GM12878 (cell line): ENCODE results near the gene C19orf33. TPM values are rescaled to one million over a fixed set of nuclear protein-coding genes. Genes with fewer than 3 reads are reported as not detected.

Source experiments
- ATAC-seq: fragments of 200-7000 bp; cut with Tn5 transposase; 3 replicates; pipeline ENCODE4 v1.9.1; 2020; ENCODE audit warnings: mild to moderate bottlenecking, moderate library complexity
- BruUV-seq: library from RNA; stranded (reverse); fragments of 400-500 nt; replicated peaks from 2 replicates; lab custom pipeline; 2021; lab: Mats Ljungman, UMichigan
- CTCF ChIA-PET: fragments of 300-600 bp; sonication (Branson Sonifier 250); formaldehyde crosslinking; extraction: SDS; loops from one replicate; lab custom pipeline; 2021; ENCODE audit warnings: inconsistent platforms; lab: Yijun Ruan, JAX
- POLR2A ChIA-PET: fragments of 350-600 bp; formaldehyde crosslinking; extraction: SDS; loops from one replicate; lab custom pipeline; 2021; ENCODE audit warnings: inconsistent platforms; lab: Charles Lee
- RAD21 ChIA-PET: fragments of 300-600 bp; sonication (Branson Sonifier 250); formaldehyde crosslinking; loops from one replicate; lab custom pipeline; 2023; ENCODE audit warnings: antibody characterized with exemption; ENCODE audit not compliant: unreplicated experiment; lab: Charles Lee
- SMC1A ChIA-PET: fragments of 300-600 bp; sonication (Branson Sonifier 250); formaldehyde crosslinking; loops from one replicate; lab custom pipeline; 2023; ENCODE audit not compliant: unreplicated experiment, uncharacterized antibody; lab: Charles Lee
- DNase-seq: peaks from one replicate; pipeline ENCODE4 v3.0.0-alpha.2; 2011; ENCODE audit warnings: low read depth, low spot score
- FAIRE-seq: peaks from 3 replicates; lab custom pipeline; 2011; peaks lifted over from hg19 to GRCh38; lab: Jason Lieb, UNC
- H2AFZ ChIP-seq: 2 replicates; pipeline ENCODE4 v1.6.0; 2011; ENCODE audit warnings: low read depth, low read length, control low read depth; ENCODE audit not compliant: control insufficient read depth
- H3K27ac ChIP-seq: 2 replicates; pipeline ENCODE4 v1.5.1; 2011; ENCODE audit warnings: control low read depth; ENCODE audit not compliant: control insufficient read depth, insufficient read depth
- H3K27me3 ChIP-seq, 2 experiments: replicated peaks in 1 of 2; 2 replicates each; pipeline versions ENCODE4 v1.6.0 to v1.6.1; 2011; ENCODE audit warnings: low read length in 1 of 2; ENCODE audit not compliant: control insufficient read depth in 2 of 2, insufficient read depth in 2 of 2
- H3K36me3 ChIP-seq, 2 experiments: 2 replicates each; pipeline ENCODE4 v1.5.1; 2011; ENCODE audit warnings: low read length in 1 of 2; ENCODE audit not compliant: control insufficient read depth in 2 of 2, insufficient read depth in 2 of 2
- H3K4me1 ChIP-seq: 2 replicates; pipeline ENCODE4 v1.6.1; 2011; ENCODE audit warnings: mild to moderate bottlenecking, low read length, moderate library complexity, mixed read lengths; ENCODE audit not compliant: control insufficient read depth, insufficient read depth
- H3K4me2 ChIP-seq: 2 replicates; pipeline ENCODE4 v1.6.0; 2011; ENCODE audit warnings: control low read depth; ENCODE audit not compliant: control insufficient read depth, insufficient read depth
- H3K4me3 ChIP-seq: fragments of 200-600 bp; sonication (generic); 2 replicates; pipeline ENCODE4 v1.5.1; 2016
- H3K79me2 ChIP-seq: 2 replicates; pipeline ENCODE4 v1.6.0; 2011; ENCODE audit warnings: low read length; ENCODE audit not compliant: control insufficient read depth, insufficient read depth
- H3K9ac ChIP-seq: 2 replicates; pipeline ENCODE4 v1.8.0; 2011; ENCODE audit warnings: low read length, control low read depth, mixed read lengths; ENCODE audit not compliant: control insufficient read depth, insufficient read depth
- H3K9me3 ChIP-seq: replicated peaks from 3 replicates; pipeline ENCODE4 v1.5.1; 2011; ENCODE audit warnings: mild to moderate bottlenecking, low read length; ENCODE audit not compliant: control insufficient read depth, insufficient read depth
- H4K20me1 ChIP-seq: 2 replicates; pipeline ENCODE4 v1.6.0; 2011; ENCODE audit not compliant: control insufficient read depth, insufficient read depth
- BRCA1 ChIP-seq: IDR thresholded peaks from 2 replicates; pipeline ENCODE4 v1.6.1; 2011; ENCODE audit warnings: low read depth, low read length, improper control_type of control experiment
- CHD4 ChIP-seq: fragments of 200-600 bp; sonication (generic); IDR thresholded peaks from 2 replicates; pipeline ENCODE4 v1.6.1; 2016; ENCODE audit warnings: mild to moderate bottlenecking
- MEF2A ChIP-seq: IDR thresholded peaks from 2 replicates; pipeline ENCODE4 v1.6.1; 2011; ENCODE audit warnings: low read depth, mild to moderate bottlenecking, low read length, moderate library complexity; ENCODE audit not compliant: insufficient read depth
- RAD21 ChIP-seq: IDR thresholded peaks from 2 replicates; pipeline ENCODE4 v1.6.1; 2011; ENCODE audit warnings: mild to moderate bottlenecking, low read depth, low read length, moderate library complexity; ENCODE audit not compliant: insufficient read depth
- RAD51 ChIP-seq: fragments of 450-650 bp; IDR thresholded peaks from 2 replicates; pipeline ENCODE4 v1.6.1; 2016; ENCODE audit warnings: moderate library complexity, mild to moderate bottlenecking, inconsistent platforms
- ZSCAN29 ChIP-seq: fragments of 450-650 bp; IDR thresholded peaks from 2 replicates; pipeline ENCODE4 v1.6.1; 2017; ENCODE audit warnings: mild to moderate bottlenecking, moderate library complexity
- WGBS: methylation state at CpG from one replicate; pipeline ENCODE4 v1.1.6; 2016; ENCODE audit warnings: low lambda C conversion rate; ENCODE audit not compliant: insufficient replicate concordance, insufficient coverage; ENCODE audit errors: missing lambda C conversion rate; 5-methylcytosine and 5-hydroxymethylcytosine counted together
- in situ Hi-C: fragments of 300-500 bp; cut with MboI; formaldehyde crosslinking; loops from 9 replicates; pipeline ENCODE4 v1.14.3; 2018; ENCODE audit warnings: mixed read lengths
- intact Hi-C: fragments of 100-400 bp; cut with micrococcal nuclease; formaldehyde crosslinking; loops from one replicate; pipeline ENCODE4 v1.14.2; 2022; ENCODE audit not compliant: unreplicated experiment
- polyA plus RNA-seq, 11 experiments: library from polyadenylated mRNA; depleted of rRNA in 4 of 11; unstranded in 6 of 11; stranded (reverse) in 5 of 11; fragments of >200 nt; fragmentation: Nextera tagmentation in 4 of 11; fragmentation: Illumina TruSeq in 1 of 11; extraction: Ambion mirVana in 4 of 11; extraction: Trizol in 1 of 11; gene quantifications; 1 replicate in 1 of 11; 2 replicates in 10 of 11; pipeline versions ENCODE4 v1.2.1 to v1.2.3, GENCODE V29; 2011 to 2016; ENCODE audit warnings: inconsistent platforms in 2 of 11, missing spikeins in 2 of 11, low read depth in 1 of 11
- total RNA-seq, 4 experiments: library from RNA; depleted of rRNA in 3 of 4; stranded (reverse); fragments of >200 nt in 3 of 4; fragmentation: Illumina TruSeq in 1 of 4; extraction: Trizol in 1 of 4; gene quantifications; 2 replicates each; pipeline versions ENCODE4 v1.2.1 to v1.2.3, GENCODE V29; 2013 to 2021
- TF ChIP-seq, protein P1 (sequence below): fragments of 450-650 bp; formaldehyde crosslinking; IDR thresholded peaks from 2 replicates; pipeline ENCODE4 v1.4.0; 2022; ENCODE audit warnings: mild to moderate bottlenecking, moderate library complexity
- TF ChIP-seq, protein P2 (sequence below): IDR thresholded peaks from 2 replicates; pipeline ENCODE4 v1.6.1; 2012; ENCODE audit warnings: mild to moderate bottlenecking, low read depth, low read length

C19orf33 gene
- total and polyA plus RNA-seq, 10 of the 15 experiments (the other 5 are each of a cell fraction or from before 2014, with no cell fraction given): 0.28 to 0.45 TPM; not detected in 8

DNA sequence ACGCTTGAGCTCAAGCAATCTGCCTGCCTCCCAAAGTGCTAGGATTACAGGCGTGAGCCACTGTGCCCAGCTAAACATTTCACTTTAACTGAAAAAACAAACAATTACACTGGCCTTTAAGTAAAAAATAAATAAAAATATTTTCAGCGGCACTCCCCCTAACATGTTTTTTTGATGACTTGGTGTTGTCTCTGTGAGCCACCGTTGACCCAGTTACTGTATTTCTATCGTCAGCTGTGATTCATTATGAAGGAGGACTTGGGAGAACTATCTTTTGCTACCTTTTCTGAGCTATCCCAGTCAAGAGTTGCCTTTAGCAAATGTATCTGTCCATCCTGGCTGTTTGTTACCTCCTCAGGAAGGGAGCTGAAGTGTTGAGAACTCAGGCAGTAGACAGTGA, 18.5 kb upstream of the C19orf33 start:
- Histone ChIP-seq H3K4me2 (no peak overlapping the region), H3K79me2 (no peaks in the 10 kb centered on the region), H4K20me1 (no peaks in the 10 kb centered on the region), H3K9me3 (no peaks in the 10 kb centered on the region), H3K4me3 (no peak overlapping the region)
- CTCF ChIA-PET: interaction anchor here (0.7 to 2.0 kb wide), 3 partner anchors 17 to 51 kb away, joined by 3 to 7 read pairs (median 4); no protein-coding TSS in a partner anchor
- RAD21 ChIA-PET: interaction anchor here (1.2 kb wide), 1 partner anchor 383 kb away, joined by 3 read pairs; no protein-coding TSS in a partner anchor
- intact Hi-C loops: no loop called here
- TF ChIP-seq, protein P1, sequence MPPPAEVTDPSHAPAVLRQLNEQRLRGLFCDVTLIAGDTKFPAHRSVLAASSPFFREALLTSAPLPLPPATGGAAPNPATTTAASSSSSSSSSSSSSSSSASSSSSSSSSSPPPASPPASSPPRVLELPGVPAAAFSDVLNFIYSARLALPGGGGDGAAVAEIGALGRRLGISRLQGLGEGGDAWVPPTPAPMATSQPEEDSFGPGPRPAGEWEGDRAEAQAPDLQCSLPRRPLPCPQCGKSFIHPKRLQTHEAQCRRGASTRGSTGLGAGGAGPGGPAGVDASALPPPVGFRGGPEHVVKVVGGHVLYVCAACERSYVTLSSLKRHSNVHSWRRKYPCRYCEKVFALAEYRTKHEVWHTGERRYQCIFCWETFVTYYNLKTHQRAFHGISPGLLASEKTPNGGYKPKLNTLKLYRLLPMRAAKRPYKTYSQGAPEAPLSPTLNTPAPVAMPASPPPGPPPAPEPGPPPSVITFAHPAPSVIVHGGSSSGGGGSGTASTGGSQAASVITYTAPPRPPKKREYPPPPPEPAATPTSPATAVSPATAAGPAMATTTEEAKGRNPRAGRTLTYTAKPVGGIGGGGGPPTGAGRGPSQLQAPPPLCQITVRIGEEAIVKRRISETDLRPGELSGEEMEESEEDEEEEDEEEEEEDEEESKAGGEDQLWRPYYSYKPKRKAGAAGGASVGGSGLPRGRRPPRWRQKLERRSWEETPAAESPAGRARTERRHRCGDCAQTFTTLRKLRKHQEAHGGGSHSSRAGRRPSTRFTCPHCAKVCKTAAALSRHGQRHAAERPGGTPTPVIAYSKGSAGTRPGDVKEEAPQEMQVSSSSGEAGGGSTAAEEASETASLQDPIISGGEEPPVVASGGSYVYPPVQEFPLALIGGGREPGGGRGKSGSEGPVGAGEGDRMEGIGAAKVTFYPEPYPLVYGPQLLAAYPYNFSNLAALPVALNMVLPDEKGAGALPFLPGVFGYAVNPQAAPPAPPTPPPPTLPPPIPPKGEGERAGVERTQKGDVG (CRISPR knock-in tag): no peak
- no peak for TF ChIP-seq RAD21
- TF ChIP-seq, all 136 proteins: peak for 0
- ChIA-PET SMC1A (interaction anchor here (1.1 kb wide), 1 partner anchor 45 kb away, joined by 4 read pairs; no protein-coding TSS in a partner anchor), POLR2A (no interaction called here)
- no peak overlapping the region for H3K9ac ChIP-seq
- 70% methylated on average over 5 of the region's 5 CpGs for WGBS
- no peaks in the 10 kb centered on the region for H3K36me3 ChIP-seq
- no peak overlapping the region for H3K27ac ChIP-seq
- DNase-seq (no peak), ATAC-seq (no peak), FAIRE-seq (no peak)
- in situ Hi-C loops: no loop called here
- no peaks in the 10 kb centered on the region for H3K27me3 ChIP-seq
- H3K4me1 ChIP-seq: peaks cover 8% of the 10 kb centered on the region
- no peak overlapping the region for H2AFZ ChIP-seq
- BruUV-seq: no TSS peak

DNA sequence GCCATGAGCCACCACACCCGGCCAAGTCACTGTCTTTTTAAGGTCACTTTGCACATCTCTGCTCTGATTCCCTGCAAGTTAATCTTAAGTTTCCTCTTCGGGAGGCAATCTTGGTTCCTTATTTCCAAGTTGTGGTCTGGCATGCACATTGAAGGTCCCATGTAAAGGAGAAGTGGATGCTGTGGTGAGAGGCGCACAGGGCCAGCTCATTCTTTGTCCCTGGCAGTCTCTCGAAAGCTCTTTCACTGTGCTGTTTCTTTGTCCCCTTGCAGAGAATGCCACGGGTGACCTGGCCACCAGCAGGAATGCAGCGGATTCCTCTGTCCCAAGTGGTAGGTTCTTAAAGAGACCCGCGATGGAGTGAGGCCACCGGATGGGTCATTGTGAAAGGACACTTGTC, 16.4 kb upstream of the C19orf33 start:
- no TSS peak for BruUV-seq
- Histone ChIP-seq H3K9ac (no peak overlapping the region), H3K27me3 (no peaks in the 10 kb centered on the region), H2AFZ (no peak overlapping the region), H3K4me1 (peaks cover 8% of the 10 kb centered on the region), H3K36me3 (no peaks in the 10 kb centered on the region), H3K4me3 (no peak overlapping the region), H4K20me1 (no peaks in the 10 kb centered on the region), H3K4me2 (no peak overlapping the region), H3K27ac (no peak overlapping the region), H3K9me3 (no peaks in the 10 kb centered on the region), H3K79me2 (no peaks in the 10 kb centered on the region)
- ChIA-PET CTCF (no interaction called here), SMC1A (no interaction called here), RAD21 (no interaction called here), POLR2A (no interaction called here)
- WGBS: 49% methylated on average over 9 of the region's 9 CpGs
- DNase-seq: no peak
- no peak for ATAC-seq
- in situ Hi-C loops (no loop called here), intact Hi-C loops (no loop called here)
- no peak for FAIRE-seq
- TF ChIP-seq, protein P2, sequence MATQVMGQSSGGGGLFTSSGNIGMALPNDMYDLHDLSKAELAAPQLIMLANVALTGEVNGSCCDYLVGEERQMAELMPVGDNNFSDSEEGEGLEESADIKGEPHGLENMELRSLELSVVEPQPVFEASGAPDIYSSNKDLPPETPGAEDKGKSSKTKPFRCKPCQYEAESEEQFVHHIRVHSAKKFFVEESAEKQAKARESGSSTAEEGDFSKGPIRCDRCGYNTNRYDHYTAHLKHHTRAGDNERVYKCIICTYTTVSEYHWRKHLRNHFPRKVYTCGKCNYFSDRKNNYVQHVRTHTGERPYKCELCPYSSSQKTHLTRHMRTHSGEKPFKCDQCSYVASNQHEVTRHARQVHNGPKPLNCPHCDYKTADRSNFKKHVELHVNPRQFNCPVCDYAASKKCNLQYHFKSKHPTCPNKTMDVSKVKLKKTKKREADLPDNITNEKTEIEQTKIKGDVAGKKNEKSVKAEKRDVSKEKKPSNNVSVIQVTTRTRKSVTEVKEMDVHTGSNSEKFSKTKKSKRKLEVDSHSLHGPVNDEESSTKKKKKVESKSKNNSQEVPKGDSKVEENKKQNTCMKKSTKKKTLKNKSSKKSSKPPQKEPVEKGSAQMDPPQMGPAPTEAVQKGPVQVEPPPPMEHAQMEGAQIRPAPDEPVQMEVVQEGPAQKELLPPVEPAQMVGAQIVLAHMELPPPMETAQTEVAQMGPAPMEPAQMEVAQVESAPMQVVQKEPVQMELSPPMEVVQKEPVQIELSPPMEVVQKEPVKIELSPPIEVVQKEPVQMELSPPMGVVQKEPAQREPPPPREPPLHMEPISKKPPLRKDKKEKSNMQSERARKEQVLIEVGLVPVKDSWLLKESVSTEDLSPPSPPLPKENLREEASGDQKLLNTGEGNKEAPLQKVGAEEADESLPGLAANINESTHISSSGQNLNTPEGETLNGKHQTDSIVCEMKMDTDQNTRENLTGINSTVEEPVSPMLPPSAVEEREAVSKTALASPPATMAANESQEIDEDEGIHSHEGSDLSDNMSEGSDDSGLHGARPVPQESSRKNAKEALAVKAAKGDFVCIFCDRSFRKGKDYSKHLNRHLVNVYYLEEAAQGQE: no peak
- TF ChIP-seq BRCA1: no peak
- no peak for TF ChIP-seq RAD51
- TF ChIP-seq MEF2A: no peak
- TF ChIP-seq ZSCAN29: no peak
- TF ChIP-seq CHD4: no peak
